VCaP (cell line): ENCODE results near the gene LEUTX.

Source experiments
- H3K27ac ChIP-seq: fragments of 450-650 bp; 2 replicates; pipeline ENCODE4 v1.5.1; 2017
- CTCF ChIP-seq: fragments of 450-650 bp; conservative IDR thresholded peaks from 2 replicates; pipeline ENCODE4 v1.5.1; 2017; ENCODE audit warnings: mild to moderate bottlenecking, moderate library complexity

The LEUTX gene

GRCh38 chr19:39768786-39769185 is 9.9 kb upstream of the LEUTX start:
- no peak for TF ChIP-seq CTCF
- no peak overlapping the region for H3K27ac ChIP-seq

GRCh38 chr19:39780894-39781293 is 2.2 kb downstream of the LEUTX start:
- no peak overlapping the region for H3K27ac ChIP-seq

GRCh38 chr19:39788244-39788643 is 9.6 kb downstream of the LEUTX start:
- no peak for TF ChIP-seq CTCF
- no peak overlapping the region for H3K27ac ChIP-seq

More at GRCh38 chr19:39780894-39781293, 2.2 kb downstream of the LEUTX start:
- TF ChIP-seq CTCF = no peak

GRCh38 chr19:39792999-39793546 is 14.4 kb downstream of the LEUTX start:
- TF ChIP-seq CTCF = peak; percentile 96
- no peak overlapping the region; the same call in 1 of the 2 replicates for H3K27ac ChIP-seq

- no peak for TF ChIP-seq CTCF
- H3K27ac ChIP-seq = no peak overlapping the region
Measured at GRCh38 chr19:39795001-39795400, 16.3 kb downstream of the LEUTX start.

GRCh38 chr19:39796000-39796498 is 17.4 kb downstream of the LEUTX start:
- no peak for TF ChIP-seq CTCF

GRCh38 chr19:39797083-39797482 is 18.4 kb downstream of the LEUTX start:
- TF ChIP-seq CTCF = no peak
- H3K27ac ChIP-seq = no peak overlapping the region

More at GRCh38 chr19:39796000-39796498, 17.4 kb downstream of the LEUTX start:
- no peak overlapping the region for H3K27ac ChIP-seq
